Measurements from ENCODE around the gene HSDL1.
A peak's percentile ranks its signal among the peaks of the same experiment; 100 is the strongest.
"Not testable (repeated sequence)": the region's sequence is repeated elsewhere in the genome, so short reads cannot be mapped to it uniquely, and the experiment has no call there.

HSDL1 gene

GRCh38 chr16:84116720-84117493 is 28.1 kb downstream of the HSDL1 start, which contains the start of gene MBTPS1:
TSS of gene MBTPS1 (minus strand) at chr16:84116942. CDS start at chr16:84101783, 15,159 bp downstream.
- peak within 1 kb of the TSS; percentile 89 for H3K4me3 ChIP-seq (ENCODE audit: low read depth, low read length)
- no peak for TF ChIP-seq CTCF (IDR thresholded peaks at IDR 0.05; ENCODE audit: insufficient read depth, low read depth, low read length, missing control alignments)
- peak; percentile 99 for DNase-seq (ENCODE audit: low read depth)

- peak; percentile 74 for DNase-seq (ENCODE audit: low read depth)
- peak; percentile 45 for TF ChIP-seq CTCF (IDR thresholded peaks at IDR 0.05; ENCODE audit: insufficient read depth, low read depth, low read length, missing control alignments)
- H3K4me3 ChIP-seq (ENCODE audit: low read depth, low read length) = peak overlapping the region; percentile 89
These were observed 28.9 kb downstream of the HSDL1 start for GRCh38 chr16:84115919-84116719.

GRCh38 chr16:84111949-84112348 is 33.0 kb downstream of the HSDL1 start:
- DNase-seq (ENCODE audit: low read depth); H3K4me3 ChIP-seq (ENCODE audit: low read depth, low read length): not testable (repeated sequence)

- DNase-seq (ENCODE audit: low read depth) = peak; percentile 62
- TF ChIP-seq CTCF (IDR thresholded peaks at IDR 0.05; ENCODE audit: insufficient read depth, low read depth, low read length, missing control alignments) = no peak
- no peak overlapping the region for H3K4me3 ChIP-seq (ENCODE audit: low read depth, low read length)
These were observed 33.5 kb downstream of the HSDL1 start for GRCh38 chr16:84111525-84111924.

GRCh38 chr16:84110527-84110926 is 34.5 kb downstream of the HSDL1 start:
- DNase-seq (ENCODE audit: low read depth) = peak; percentile 26
- no peak overlapping the region for H3K4me3 ChIP-seq (ENCODE audit: low read depth, low read length)
- no peak for TF ChIP-seq CTCF (IDR thresholded peaks at IDR 0.05; ENCODE audit: insufficient read depth, low read depth, low read length, missing control alignments)

- no peak overlapping the region for H3K4me3 ChIP-seq (ENCODE audit: low read depth, low read length)
- no peak for TF ChIP-seq CTCF (IDR thresholded peaks at IDR 0.05; ENCODE audit: insufficient read depth, low read depth, low read length, missing control alignments)
- no peak for DNase-seq (ENCODE audit: low read depth)
These were observed 35.2 kb downstream of the HSDL1 start for GRCh38 chr16:84109598-84110335.

GRCh38 chr16:84107921-84108320 is 37.1 kb downstream of the HSDL1 start:
- H3K4me3 ChIP-seq (ENCODE audit: low read depth, low read length) = no peak overlapping the region
- no peak for DNase-seq (ENCODE audit: low read depth)
- TF ChIP-seq CTCF (IDR thresholded peaks at IDR 0.05; ENCODE audit: insufficient read depth, low read depth, low read length, missing control alignments) = no peak
